Keratinocyte (primary cell): ENCODE measurements around the gene NPAS3. TPM values are rescaled to one million over a fixed set of nuclear protein-coding genes. Genes with fewer than 3 reads are reported as not detected.
A peak's percentile ranks its signal among the peaks of the same experiment; 100 is the strongest.

ENCODE experiments used
- DNase-seq: peaks from one replicate; pipeline ENCODE4 v3.0.0-alpha.2; 2011; ENCODE audit warnings: low read depth, missing footprints, low spot score
- FAIRE-seq: peaks from 2 replicates; lab custom pipeline; 2011; peaks lifted over from hg19 to GRCh38; lab: Jason Lieb, UNC
- H2AFZ ChIP-seq: 2 replicates; pipeline ENCODE4 v1.6.0; 2012; ENCODE audit warnings: low read length, control low read depth, inconsistent platforms; ENCODE audit not compliant: control insufficient read depth
- H3K27ac ChIP-seq: 2 replicates; pipeline ENCODE4 v1.5.1; 2011; ENCODE audit warnings: low read length; ENCODE audit not compliant: control insufficient read depth, insufficient read depth
- H3K27me3 ChIP-seq: 3 replicates; pipeline ENCODE4 v1.6.0; 2011; ENCODE audit warnings: low read length; ENCODE audit not compliant: control insufficient read depth, insufficient read depth; ENCODE audit errors: extremely low read depth
- H3K36me3 ChIP-seq, 2 experiments: 2 replicates in 1 of 2; 3 replicates in 1 of 2; pipeline ENCODE4 v1.5.1; 2011; ENCODE audit warnings: low read length in 2 of 2, mild to moderate bottlenecking in 1 of 2; ENCODE audit not compliant: control insufficient read depth in 2 of 2, insufficient read depth in 2 of 2; ENCODE audit errors: extremely low read depth in 1 of 2
- H3K4me1 ChIP-seq: 3 replicates; pipeline ENCODE4 v1.5.1; 2011; ENCODE audit warnings: low read length; ENCODE audit not compliant: control insufficient read depth, insufficient read depth; ENCODE audit errors: extremely low read depth
- H3K4me2 ChIP-seq: 3 replicates; pipeline ENCODE4 v1.6.0; 2011; ENCODE audit warnings: low read depth, low read length; ENCODE audit not compliant: control insufficient read depth, insufficient read depth; ENCODE audit errors: extremely low read depth
- H3K4me3 ChIP-seq, 3 experiments: fragments of 200-600 bp in 1 of 3; sonication (generic) in 1 of 3; 2 replicates in 2 of 3; 3 replicates in 1 of 3; pipeline ENCODE4 v1.5.1; 2011 to 2016; ENCODE audit warnings: low read length in 3 of 3, mild to moderate bottlenecking in 3 of 3, control low read depth in 2 of 3, inconsistent platforms in 1 of 3, low read depth in 1 of 3, mixed read lengths in 1 of 3, mixed run types in 1 of 3, moderate library complexity in 1 of 3; ENCODE audit not compliant: control insufficient read depth in 2 of 3, insufficient read depth in 2 of 3; ENCODE audit errors: extremely low read depth in 1 of 3
- H3K79me2 ChIP-seq: 2 replicates; pipeline ENCODE4 v1.6.0; 2012; ENCODE audit warnings: low read length; ENCODE audit not compliant: control insufficient read depth, insufficient read depth
- H3K9ac ChIP-seq: 3 replicates; pipeline ENCODE4 v1.6.0; 2011; ENCODE audit warnings: low read length; ENCODE audit not compliant: control insufficient read depth, insufficient read depth; ENCODE audit errors: extremely low read depth
- H3K9me1 ChIP-seq: 3 replicates; pipeline ENCODE4 v1.6.0; 2011; ENCODE audit warnings: low read length; ENCODE audit not compliant: control insufficient read depth, insufficient read depth; ENCODE audit errors: extremely low read depth
- H3K9me3 ChIP-seq: 2 replicates; pipeline ENCODE4 v1.5.1; 2012; ENCODE audit warnings: low read depth, low read length; ENCODE audit not compliant: control insufficient read depth
- H4K20me1 ChIP-seq: 3 replicates; pipeline ENCODE4 v1.6.0; 2011; ENCODE audit warnings: low read length; ENCODE audit not compliant: control insufficient read depth, insufficient read depth; ENCODE audit errors: extremely low read depth
- EZH2 ChIP-seq: IDR thresholded peaks from one replicate; pipeline ENCODE4 v1.6.1; 2012; ENCODE audit warnings: inconsistent platforms, mild to moderate bottlenecking, low read length, moderate library complexity
- dilution Hi-C: fragments of 300-500 bp; cut with MboI; formaldehyde crosslinking; loops from one replicate; pipeline ENCODE4 v1.7.0; 2020; ENCODE audit warnings: low sequenced_read_pairs; ENCODE audit not compliant: extremely low pct_ligation_motif_present
- polyA plus RNA-seq, 5 experiments: library from polyadenylated mRNA; depleted of rRNA in 3 of 5; stranded (reverse) in 3 of 5; stranded (forward) in 1 of 5; unstranded in 1 of 5; fragments of >200 nt; gene quantifications; 1 replicate in 1 of 5; 2 replicates in 3 of 5; 3 replicates in 1 of 5; pipeline versions ENCODE4 v1.2.1 to v1.2.3, GENCODE V29; 2011 to 2012; ENCODE audit warnings: missing spikeins in 2 of 5, low read depth in 1 of 5, low replicate concordance in 1 of 5
- TF ChIP-seq, protein P1 (sequence below), 3 experiments: IDR thresholded peaks in 1 of 3; conservative IDR thresholded peaks in 1 of 3; optimal IDR thresholded peaks in 1 of 3; 2 replicates in 2 of 3; 3 replicates in 1 of 3; pipeline versions ENCODE3 to v1.5.1; 2011; ENCODE audit warnings: low read length in 3 of 3, mild to moderate bottlenecking in 3 of 3, moderate library complexity in 2 of 3, control low read depth in 1 of 3, inconsistent platforms in 1 of 3; ENCODE audit not compliant: insufficient read depth in 2 of 3; ENCODE audit errors: extremely low read depth in 1 of 3

NPAS3 gene
- polyA plus RNA-seq, 1 donor (not counting 4 experiments of a cell fraction or from before 2014, with no cell fraction given) = 0.07 TPM

DNA sequence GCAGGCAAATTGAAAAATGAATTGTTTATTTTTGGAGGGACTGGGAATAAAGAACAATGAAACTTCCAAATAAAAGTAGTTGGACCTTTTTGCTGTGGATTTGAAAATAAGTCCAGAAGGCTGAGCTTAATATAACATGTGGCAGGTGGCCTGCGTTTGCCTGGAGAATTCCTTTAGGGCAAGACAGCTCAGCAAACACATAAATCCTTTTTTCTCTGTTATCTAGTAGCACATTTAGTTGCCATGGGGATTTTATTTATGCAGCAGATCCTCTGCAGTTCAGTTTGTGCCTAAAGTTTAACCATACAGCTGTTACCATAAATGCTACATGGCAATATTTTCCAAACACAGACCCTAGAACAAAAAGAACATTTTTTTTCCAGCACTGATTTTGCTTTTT, 180.0 kb downstream of the NPAS3 start:
- no peaks in the 10 kb centered on the region for H4K20me1 ChIP-seq
- no peak overlapping the region for H2AFZ ChIP-seq
- H3K36me3 ChIP-seq = no peaks in the 10 kb centered on the region
- no peaks in the 10 kb centered on the region for H3K9me3 ChIP-seq
- no peaks in the 10 kb centered on the region for H3K9me1 ChIP-seq
- H3K4me3 ChIP-seq = no peak overlapping the region
- no peaks in the 10 kb centered on the region for H3K27me3 ChIP-seq
- DNase-seq (no peak), FAIRE-seq (no peak)
- no peaks in the 10 kb centered on the region for H3K79me2 ChIP-seq
- TF ChIP-seq, protein P1, sequence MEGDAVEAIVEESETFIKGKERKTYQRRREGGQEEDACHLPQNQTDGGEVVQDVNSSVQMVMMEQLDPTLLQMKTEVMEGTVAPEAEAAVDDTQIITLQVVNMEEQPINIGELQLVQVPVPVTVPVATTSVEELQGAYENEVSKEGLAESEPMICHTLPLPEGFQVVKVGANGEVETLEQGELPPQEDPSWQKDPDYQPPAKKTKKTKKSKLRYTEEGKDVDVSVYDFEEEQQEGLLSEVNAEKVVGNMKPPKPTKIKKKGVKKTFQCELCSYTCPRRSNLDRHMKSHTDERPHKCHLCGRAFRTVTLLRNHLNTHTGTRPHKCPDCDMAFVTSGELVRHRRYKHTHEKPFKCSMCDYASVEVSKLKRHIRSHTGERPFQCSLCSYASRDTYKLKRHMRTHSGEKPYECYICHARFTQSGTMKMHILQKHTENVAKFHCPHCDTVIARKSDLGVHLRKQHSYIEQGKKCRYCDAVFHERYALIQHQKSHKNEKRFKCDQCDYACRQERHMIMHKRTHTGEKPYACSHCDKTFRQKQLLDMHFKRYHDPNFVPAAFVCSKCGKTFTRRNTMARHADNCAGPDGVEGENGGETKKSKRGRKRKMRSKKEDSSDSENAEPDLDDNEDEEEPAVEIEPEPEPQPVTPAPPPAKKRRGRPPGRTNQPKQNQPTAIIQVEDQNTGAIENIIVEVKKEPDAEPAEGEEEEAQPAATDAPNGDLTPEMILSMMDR (optimal IDR thresholded peaks at IDR 0.05 in 1 of 3, IDR thresholded peaks at IDR 0.05 in 1 of 3, conservative IDR thresholded peaks at IDR 0.05 in 1 of 3; ENCODE audit: extremely low read depth in 1 of 3, insufficient read depth in 2 of 3, low read length in 3 of 3) = no peak
- TF ChIP-seq EZH2 = no peak
- peaks cover 23% of the 10 kb centered on the region for H3K4me1 ChIP-seq
- H3K9ac ChIP-seq = no peak overlapping the region
- dilution Hi-C loops = no loop called here
- H3K4me2 ChIP-seq = no peak overlapping the region
- H3K27ac ChIP-seq = no peak overlapping the region

DNA sequence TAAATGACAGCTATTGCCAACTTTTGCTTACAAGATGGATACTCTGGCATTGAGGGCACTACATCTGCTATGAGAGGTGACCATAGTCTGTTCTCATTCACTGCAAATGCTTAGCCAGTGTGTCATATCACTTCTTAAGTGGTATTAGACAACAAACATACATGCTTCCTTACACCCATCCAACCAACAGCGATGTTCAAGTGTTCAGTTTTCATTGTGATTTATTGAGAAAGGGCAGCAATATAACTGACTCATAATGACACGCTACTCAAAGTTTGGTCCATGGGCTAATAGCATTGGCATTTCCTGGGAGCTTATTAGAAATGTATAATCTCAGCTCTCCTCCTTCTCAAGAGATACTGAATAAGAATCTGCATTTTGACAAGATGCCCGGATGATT, 181.7 kb downstream of the NPAS3 start:
- dilution Hi-C loops = no loop called here
- H3K36me3 ChIP-seq = no peaks in the 10 kb centered on the region
- peak overlapping the region; percentile 30 for H2AFZ ChIP-seq
- no peaks in the 10 kb centered on the region for H4K20me1 ChIP-seq
- no peak for TF ChIP-seq EZH2
- TF ChIP-seq, protein P1 (optimal IDR thresholded peaks at IDR 0.05 in 1 of 3, IDR thresholded peaks at IDR 0.05 in 1 of 3, conservative IDR thresholded peaks at IDR 0.05 in 1 of 3; ENCODE audit: extremely low read depth in 1 of 3, insufficient read depth in 2 of 3, low read length in 3 of 3) = no peak
- H3K27me3 ChIP-seq = no peaks in the 10 kb centered on the region
- FAIRE-seq = peak; percentile 59
- no peak overlapping the region for H3K9ac ChIP-seq
- H3K4me3 ChIP-seq = no peak overlapping the region
- peak; percentile 26 for DNase-seq
- peak overlapping the region; percentile 8 for H3K4me2 ChIP-seq
- H3K9me3 ChIP-seq = no peaks in the 10 kb centered on the region
- no peaks in the 10 kb centered on the region for H3K9me1 ChIP-seq
- H3K4me1 ChIP-seq = peaks cover 23% of the 10 kb centered on the region
- peak overlapping the region; percentile 57 for H3K27ac ChIP-seq
- no peaks in the 10 kb centered on the region for H3K79me2 ChIP-seq
